K562 (cell line): Measurements from ENCODE around the gene SRPK2. TPM values are rescaled to one million over a fixed set of nuclear protein-coding genes. Genes with fewer than 3 reads are reported as not detected.

Experiments
- ATAC-seq: fragments of 200-7000 bp; cut with Tn5 transposase; 3 replicates; pipeline ENCODE4 v1.9.1; 2020; ENCODE audit warnings: moderate library complexity
- BruUV-seq: library from RNA; stranded (reverse); fragments of 400-500 nt; replicated peaks from 2 replicates; lab custom pipeline; 2021; lab: Mats Ljungman, UMichigan
- CTCF ChIA-PET: fragments of 300-600 bp; formaldehyde crosslinking; extraction: SDS; loops from one replicate; lab custom pipeline; 2021; ENCODE audit warnings: low intra/inter-chr PET ratio; lab: Yijun Ruan, JAX
- POLR2A ChIA-PET: fragments of 300-600, 350-650 bp; sonication (Branson Sonifier 250); formaldehyde crosslinking; extraction: SDS; loops from one replicate; lab custom pipeline; 2021; ENCODE audit warnings: antibody characterized with exemption, inconsistent platforms; lab: Yijun Ruan, JAX
- DNase-seq, 4 experiments: peaks; one replicate each; pipeline versions ENCODE4 v3.0.0 to v3.0.0-alpha.2; 2011 to 2018; ENCODE audit warnings: low spot score in 3 of 4, mixed read lengths in 3 of 4; ENCODE audit errors: extremely low read depth in 1 of 4
- FAIRE-seq: peaks from 2 replicates; lab custom pipeline; 2011; peaks lifted over from hg19 to GRCh38; lab: Jason Lieb, UNC
- H2AFZ ChIP-seq: 2 replicates; pipeline ENCODE4 v1.6.0; 2011; ENCODE audit warnings: low read depth, low read length, control low read depth, inconsistent platforms
- H3K27ac ChIP-seq: fragments of 200-600 bp; 3 replicates; pipeline ENCODE4 v1.8.0; 2011; ENCODE audit warnings: low read depth, mild to moderate bottlenecking, control low read depth, inconsistent platforms, low read length, moderate library complexity, mixed read lengths; ENCODE audit errors: extremely low read depth
- H3K27me3 ChIP-seq, 2 experiments: fragments of 300-600 bp in 1 of 2; 2 replicates in 1 of 2; 3 replicates in 1 of 2; pipeline versions ENCODE4 v1.6.0 to v1.8.0; 2011; ENCODE audit warnings: inconsistent platforms in 2 of 2, low read length in 2 of 2, mild to moderate bottlenecking in 1 of 2, mixed read lengths in 1 of 2, moderate library complexity in 1 of 2; ENCODE audit not compliant: control insufficient read depth in 2 of 2, insufficient read depth in 2 of 2
- H3K36me3 ChIP-seq: fragments of 300-600 bp; 3 replicates; pipeline ENCODE4 v1.8.0; 2011; ENCODE audit warnings: mild to moderate bottlenecking, low read length, inconsistent platforms; ENCODE audit not compliant: control insufficient read depth, insufficient read depth
- H3K4me1 ChIP-seq, 2 experiments: fragments of 200-600 bp in 1 of 2; replicated peaks in 1 of 2; 2 replicates in 1 of 2; 3 replicates in 1 of 2; pipeline versions ENCODE4 v1.5.1 to v1.8.0; 2011; ENCODE audit warnings: inconsistent platforms in 2 of 2, low read length in 2 of 2, mild to moderate bottlenecking in 1 of 2, mixed read lengths in 1 of 2, moderate library complexity in 1 of 2; ENCODE audit not compliant: control insufficient read depth in 2 of 2, insufficient read depth in 2 of 2
- H3K4me2 ChIP-seq: 2 replicates; pipeline ENCODE4 v1.6.1; 2011; ENCODE audit warnings: low read length, control low read depth, inconsistent platforms, mixed read lengths; ENCODE audit not compliant: insufficient read depth
- H3K4me3 ChIP-seq: fragments of 200-600 bp; sonication (generic), shearing (Covaris generic); 2 replicates; pipeline ENCODE4 v1.5.1; 2016; ENCODE audit warnings: control low read depth, inconsistent platforms
- H3K79me2 ChIP-seq: fragments of 200-600 bp; 3 replicates; pipeline ENCODE4 v1.8.0; 2011; ENCODE audit warnings: low read length, inconsistent platforms; ENCODE audit not compliant: control insufficient read depth, insufficient read depth
- H3K9ac ChIP-seq, 2 experiments: 2 replicates each; pipeline versions ENCODE4 v1.6.0 to v1.6.1; 2011; ENCODE audit warnings: low read depth in 2 of 2, low read length in 2 of 2, control low read depth in 1 of 2, inconsistent platforms in 1 of 2, mild to moderate bottlenecking in 1 of 2, mixed read lengths in 1 of 2; ENCODE audit not compliant: insufficient read depth in 1 of 2
- H3K9me1 ChIP-seq: one replicate; pipeline ENCODE4 v1.6.0; 2011; ENCODE audit warnings: inconsistent platforms, mild to moderate bottlenecking, low read length, moderate library complexity; ENCODE audit not compliant: control insufficient read depth, insufficient read depth
- H3K9me3 ChIP-seq: replicated peaks from 2 replicates; pipeline ENCODE4 v1.5.1; 2011; ENCODE audit warnings: low read depth, low read length, inconsistent platforms; ENCODE audit not compliant: control insufficient read depth, insufficient read depth
- H4K20me1 ChIP-seq: replicated peaks from 2 replicates; pipeline ENCODE4 v1.6.1; 2011; ENCODE audit warnings: low read length, inconsistent platforms, mixed read lengths; ENCODE audit not compliant: control insufficient read depth, insufficient read depth
- EP400 ChIP-seq: fragments of 450-650 bp; IDR thresholded peaks from 2 replicates; pipeline ENCODE4 v1.6.1; 2017; ENCODE audit warnings: antibody characterized with exemption, mild to moderate bottlenecking, moderate library complexity
- ETV5 ChIP-seq: sonication (generic); formaldehyde crosslinking; IDR thresholded peaks from 2 replicates; pipeline ENCODE4 v1.4.0; 2020; ENCODE audit warnings: low read depth, mild to moderate bottlenecking, missing genetic modification reagents
- HCFC1 ChIP-seq: IDR thresholded peaks from 2 replicates; pipeline ENCODE4 v1.6.1; 2012; ENCODE audit warnings: low read depth, low read length, improper control_type of control experiment
- JUNB ChIP-seq: fragments of 450-650 bp; formaldehyde crosslinking; conservative IDR thresholded peaks from 2 replicates; pipeline ENCODE4 v1.4.0; 2020; ENCODE audit warnings: mild to moderate bottlenecking
- KHSRP ChIP-seq: fragments of 450-650 bp; IDR thresholded peaks from 2 replicates; pipeline ENCODE4 v1.6.1; 2017
- MCM7 ChIP-seq, 2 experiments: fragments of 450-650 bp; IDR thresholded peaks; 2 replicates each; pipeline ENCODE4 v1.6.1; 2016 to 2018
- NCOR1 ChIP-seq: fragments of 450-650 bp; IDR thresholded peaks from 2 replicates; pipeline ENCODE4 v1.6.1; 2016; ENCODE audit warnings: mild to moderate bottlenecking, moderate library complexity
- NFIC ChIP-seq: fragments of 450-650 bp; IDR thresholded peaks from 2 replicates; pipeline ENCODE4 v1.6.1; 2017; ENCODE audit warnings: mild to moderate bottlenecking, inconsistent platforms
- NR2F6 ChIP-seq: fragments of 450-650 bp; formaldehyde crosslinking; IDR thresholded peaks from 2 replicates; pipeline ENCODE4 v1.4.0; 2020; ENCODE audit warnings: mild to moderate bottlenecking
- PCBP1 ChIP-seq: fragments of 200-400 bp; formaldehyde crosslinking; IDR thresholded peaks from 2 replicates; pipeline ENCODE4 v1.6.1; 2018; ENCODE audit warnings: mild to moderate bottlenecking, low read depth, low read length; ENCODE audit not compliant: poor library complexity, severe bottlenecking
- POLR2A ChIP-seq: fragments of 450-650 bp; conservative IDR thresholded peaks from 2 replicates; pipeline ENCODE4 v1.6.1; 2016
- POLR2AphosphoS2 ChIP-seq: IDR thresholded peaks from 2 replicates; pipeline ENCODE4 v1.6.1; 2012; ENCODE audit warnings: low read length, improper control_type of control experiment
- RBBP5 ChIP-seq: fragments of 200-600 bp; sonication (generic); IDR thresholded peaks from 2 replicates; pipeline ENCODE4 v1.6.1; 2012; ENCODE audit warnings: borderline replicate concordance, mild to moderate bottlenecking, low read length, control low read depth, inconsistent platforms; ENCODE audit not compliant: insufficient read depth, poor library complexity, severe bottlenecking
- RBM22 ChIP-seq: fragments of 200-400 bp; formaldehyde crosslinking; IDR thresholded peaks from 2 replicates; pipeline ENCODE4 v1.6.1; 2018; ENCODE audit warnings: low read length, low read depth; ENCODE audit not compliant: poor library complexity, severe bottlenecking
- SAFB ChIP-seq: fragments of 200-400 bp; formaldehyde crosslinking; IDR thresholded peaks from 2 replicates; pipeline ENCODE4 v1.6.1; 2017; ENCODE audit warnings: low read depth, low read length, borderline replicate concordance
- SMAD1 ChIP-seq: fragments of 150-350 bp; IDR thresholded peaks from 2 replicates; pipeline ENCODE4 v1.6.1; 2014; ENCODE audit warnings: low read length, low read depth; ENCODE audit not compliant: partially characterized antibody
- SMARCA4 ChIP-seq: fragments of 450-650 bp; IDR thresholded peaks from 2 replicates; pipeline ENCODE4 v1.6.1; 2016
- SMARCA5 ChIP-seq: fragments of 450-650 bp; IDR thresholded peaks from 2 replicates; pipeline ENCODE4 v1.6.1; 2016
- STAT5B ChIP-seq: fragments of 250-450 bp; sonication (Bioruptor Pico); IDR thresholded peaks from 2 replicates; pipeline ENCODE4 v1.8.0; 2021; ENCODE audit warnings: mild to moderate bottlenecking, inconsistent platforms
- SUPT5H ChIP-seq: fragments of 450-650 bp; IDR thresholded peaks from 2 replicates; pipeline ENCODE4 v1.6.1; 2016
- TARDBP ChIP-seq: fragments of 450-650 bp; IDR thresholded peaks from 2 replicates; pipeline ENCODE4 v1.6.1; 2016
- ZNF518B ChIP-seq: fragments of 250-450 bp; sonication (Bioruptor Pico); IDR thresholded peaks from 2 replicates; pipeline ENCODE4 v1.5.0; 2021; ENCODE audit warnings: mild to moderate bottlenecking, moderate library complexity
- ZNF561 ChIP-seq: fragments of 450-650 bp; formaldehyde crosslinking; conservative IDR thresholded peaks from 2 replicates; pipeline ENCODE4 v1.4.0; 2020; ENCODE audit warnings: mild to moderate bottlenecking, moderate library complexity
- WGBS: fragments of 100-300 bp; shearing (Covaris generic); methylation state at CpG from one replicate; pipeline ENCODE4 v1.1.6; 2016; ENCODE audit warnings: low coverage, mixed read lengths; ENCODE audit not compliant: insufficient coverage; ENCODE audit errors: missing lambda C conversion rate; 5-methylcytosine and 5-hydroxymethylcytosine counted together
- in situ Hi-C: fragments of 300-500 bp; cut with MboI; formaldehyde crosslinking; loops from 4 replicates; pipeline ENCODE4 v1.15.0; 2018; ENCODE audit warnings: inconsistent platforms, mixed read lengths
- intact Hi-C: fragments of 100-400 bp; cut with micrococcal nuclease; formaldehyde crosslinking; loops from 2 replicates; pipeline ENCODE4 v1.14.2; 2022
- polyA plus RNA-seq, 8 experiments: library from polyadenylated mRNA; depleted of rRNA in 4 of 8; stranded (reverse) in 5 of 8; unstranded in 3 of 8; fragments of >200 nt; fragmentation: Nextera tagmentation in 2 of 8; fragmentation: Illumina TruSeq in 1 of 8; extraction: Ambion mirVana in 2 of 8; extraction: Trizol in 1 of 8; gene quantifications; 2 replicates each; pipeline versions ENCODE4 v1.2.1 to v1.2.3, GENCODE V29; 2011 to 2014; ENCODE audit warnings: inconsistent platforms in 1 of 8, missing spikeins in 1 of 8
- total RNA-seq, 7 experiments: library from RNA; depleted of rRNA in 6 of 7; stranded (reverse); fragments of >200 nt in 6 of 7; fragmentation: Illumina TruSeq in 2 of 7; extraction: Trizol in 2 of 7; gene quantifications; 2 replicates each; pipeline versions ENCODE4 v1.2.1 to v1.2.3, GENCODE V29; 2011 to 2021; ENCODE audit warnings: low replicate concordance in 1 of 7

Gene SRPK2
- total and polyA plus RNA-seq, 9 of the 15 experiments (the other 6 are each of a cell fraction or from before 2014, with no cell fraction given) = 21.5 to 44.7 (median 33.3) TPM

GRCh38 chr7:105112440-105113418 lies 276.0 kb downstream of the SRPK2 start:
- BruUV-seq = TSS peak; percentile 5
- in situ Hi-C loops (no loop called here), intact Hi-C loops (no loop called here)
- TF ChIP-seq ETV5 = no peak
- no peak for TF ChIP-seq NR2F6
- TF ChIP-seq SMAD1 = peak; percentile 28
- TF ChIP-seq RBM22 = peak; percentile 6
- TF ChIP-seq MCM7 (IDR thresholded peaks at IDR 0.05) = no peak
- TF ChIP-seq SMARCA5 = no peak
- no peak for TF ChIP-seq HCFC1
- TF ChIP-seq NFIC = 0 out of 2 replicates have a peak, but pooled peaks have one; percentile 11
- TF ChIP-seq PCBP1 = no peak
- no peak for TF ChIP-seq EP400
- peak; percentile 47 for TF ChIP-seq POLR2A
- no peak for TF ChIP-seq NCOR1
- peak; percentile 88 for TF ChIP-seq POLR2AphosphoS2
- TF ChIP-seq ZNF518B = no peak
- TF ChIP-seq TARDBP = no peak
- TF ChIP-seq SUPT5H = peak; percentile 38
- no peak for TF ChIP-seq JUNB (CRISPR knock-in tag)
- TF ChIP-seq SMARCA4 = no peak
- TF ChIP-seq RBBP5 = no peak
- TF ChIP-seq SAFB = no peak
- TF ChIP-seq STAT5B (CRISPR knock-in tag) = no peak
- TF ChIP-seq KHSRP = no peak
- no peak for TF ChIP-seq ZNF561 (CRISPR knock-in tag)

More at GRCh38 chr7:105112440-105113418, 276.0 kb downstream of the SRPK2 start:
- Histone ChIP-seq H3K9ac (no peak overlapping the region), H4K20me1 (no peaks in the 10 kb centered on the region; the same call in 1 of the 2 replicates), H3K4me3 (no peak overlapping the region), H3K79me2 (no peaks in the 10 kb centered on the region), H3K9me1 (no peaks in the 10 kb centered on the region), H3K36me3 (peaks cover 93% of the 10 kb centered on the region), H3K27ac (no peak overlapping the region), H3K27me3 (no peaks in the 10 kb centered on the region), H3K9me3 (no peaks in the 10 kb centered on the region), H3K4me2 (no peak overlapping the region), H3K4me1 (no peaks in the 10 kb centered on the region), H2AFZ (no peak overlapping the region)
- CTCF ChIA-PET = no interaction called here
- ATAC-seq (peak; percentile 27), FAIRE-seq (no peak), DNase-seq (peak in 1 of 4 experiments; percentile 22)
- POLR2A ChIA-PET = interaction anchor here (0.6 to 2.2 kb wide), 5 partner anchors 11 to 134 kb away, joined by 3 to 5 read pairs (median 4); no protein-coding TSS in a partner anchor
- 93% methylated on average over 11 of the region's 11 CpGs for WGBS
